ENCODE data around the gene RAD54L. TPM values are rescaled to one million over a fixed set of nuclear protein-coding genes. Genes with fewer than 3 reads are reported as not detected.

The RAD54L gene
- total and polyA plus RNA-seq, 10 of the 15 experiments (the other 5 are each of a cell fraction or from before 2014, with no cell fraction given) = 12.9 to 54.2 (median 23.6) TPM

GRCh38 chr1:46295306-46295705, 47.7 kb downstream of the RAD54L start (continued):
- TF ChIP-seq EZH2 (IDR thresholded peaks at IDR 0.05; ENCODE audit: borderline replicate concordance, control insufficient read depth, low read depth, low read length) (no peak), ZNF24 (IDR thresholded peaks at IDR 0.05) (no peak), ZBTB40 (IDR thresholded peaks at IDR 0.05; ENCODE audit: borderline replicate concordance) (no peak), SREBF2 (IDR thresholded peaks at IDR 0.05; ENCODE audit: low read length) (no peak), RAD21 (IDR thresholded peaks at IDR 0.05; ENCODE audit: insufficient read depth, low read depth, low read length) (no peak), MTA3 (IDR thresholded peaks at IDR 0.05; ENCODE audit: borderline replicate concordance, low read length) (no peak)

- in situ Hi-C loops (cut with MboI) (no loop called here), intact Hi-C loops (cut with micrococcal nuclease; ENCODE audit: unreplicated experiment) (no loop called here)
- no TSS peak for BruUV-seq (replicated peaks)
- no peak overlapping the region for H3K4me3 ChIP-seq
- no peak overlapping the region for H3K9ac ChIP-seq (ENCODE audit: control insufficient read depth, insufficient read depth, low read length)
- H3K27ac ChIP-seq (ENCODE audit: control insufficient read depth, insufficient read depth) = no peak overlapping the region
- no peak for ATAC-seq
- TF ChIP-seq CBX3 (IDR thresholded peaks at IDR 0.05; ENCODE audit: borderline replicate concordance, low read depth) (no peak), KLF5 (IDR thresholded peaks at IDR 0.05; ENCODE audit: partially characterized antibody) (no peak)
- no peaks in the 10 kb centered on the region for H3K27me3 ChIP-seq (replicated peaks in 1 of 2; ENCODE audit: control insufficient read depth in 2 of 2, insufficient read depth in 2 of 2, low read length in 1 of 2)
- peaks cover 46% of the 10 kb centered on the region for H3K79me2 ChIP-seq (ENCODE audit: control insufficient read depth, insufficient read depth, low read length)
- no peak for FAIRE-seq
- no peaks in the 10 kb centered on the region for H3K9me3 ChIP-seq (replicated peaks; ENCODE audit: control insufficient read depth, insufficient read depth, low read length)
- H2AFZ ChIP-seq (ENCODE audit: control insufficient read depth, low read depth, low read length) = no peak overlapping the region
- POLR2A ChIA-PET = interaction anchor here (0.7 kb wide), 2 partner anchors 46 to 210 kb away, joined by 3 read pairs; no protein-coding TSS in a partner anchor
- no peak for DNase-seq (ENCODE audit: low read depth, low spot score)
- peaks cover 6 to 33% of the 10 kb centered on the region in 2 experiments for H3K36me3 ChIP-seq (ENCODE audit: control insufficient read depth in 2 of 2, insufficient read depth in 2 of 2, low read length in 1 of 2)
- no peaks in the 10 kb centered on the region for H4K20me1 ChIP-seq (ENCODE audit: control insufficient read depth, insufficient read depth)
- RAD21 ChIA-PET (ENCODE audit: unreplicated experiment) = interaction anchor here (0.9 to 3.6 kb wide), 3 partner anchors 10 to 49 kb away, joined by 4 to 11 read pairs (median 7); no protein-coding TSS in a partner anchor
- SMC1A ChIA-PET (ENCODE audit: uncharacterized antibody, unreplicated experiment) = interaction anchor here (0.9 to 3.9 kb wide), 6 partner anchors 16 to 54 kb away, joined by 3 to 15 read pairs (median 3); no protein-coding TSS in a partner anchor
- H3K4me2 ChIP-seq (ENCODE audit: control insufficient read depth, insufficient read depth) = no peak overlapping the region
- CTCF ChIA-PET = interaction anchor here (1.8 to 6.2 kb wide), 4 partner anchors 18 to 49 kb away, joined by 3 to 49 read pairs (median 25); partner anchors contain the start of gene NSUN4
- H3K4me1 ChIP-seq (ENCODE audit: control insufficient read depth, insufficient read depth, low read length) = peaks cover 5% of the 10 kb centered on the region; the same call in 1 of the 2 replicates
These were observed 50.8 kb downstream of the RAD54L start for GRCh38 chr1:46298387-46298786.

Measured in GM12878 (cell line).